HT-29 (cell line): ENCODE results near the gene ARHGDIG. TPM values are rescaled to one million over a fixed set of nuclear protein-coding genes. Genes with fewer than 3 reads are reported as not detected.
"Not testable (repeated sequence)": the region's sequence is repeated elsewhere in the genome, so short reads cannot be mapped to it uniquely, and the experiment has no call there.

Source experiments
- DNase-seq: peaks from one replicate; pipeline ENCODE4 v3.0.0-alpha.2; 2015; ENCODE audit warnings: low spot score
- total RNA-seq: library from RNA; depleted of rRNA; stranded (reverse); fragments of >200 nt; shearing (Covaris generic); gene quantifications from 2 replicates; pipeline ENCODE4 v1.2.3, GENCODE V29; 2014; rRNA removed

Gene ARHGDIG
- total RNA-seq = 33.1 and 52.0 TPM in 2 replicates

- no peak for DNase-seq
Measured at GRCh38 chr16:280552-280951, at the start of gene ARHGDIG. Gene ARHGDIG (plus strand): TSS chr16:280591. CDS start chr16:280681, 90 bp downstream.

GRCh38 chr16:230949-231348 lies 49.4 kb upstream of the ARHGDIG start:
- DNase-seq = no peak

DNA sequence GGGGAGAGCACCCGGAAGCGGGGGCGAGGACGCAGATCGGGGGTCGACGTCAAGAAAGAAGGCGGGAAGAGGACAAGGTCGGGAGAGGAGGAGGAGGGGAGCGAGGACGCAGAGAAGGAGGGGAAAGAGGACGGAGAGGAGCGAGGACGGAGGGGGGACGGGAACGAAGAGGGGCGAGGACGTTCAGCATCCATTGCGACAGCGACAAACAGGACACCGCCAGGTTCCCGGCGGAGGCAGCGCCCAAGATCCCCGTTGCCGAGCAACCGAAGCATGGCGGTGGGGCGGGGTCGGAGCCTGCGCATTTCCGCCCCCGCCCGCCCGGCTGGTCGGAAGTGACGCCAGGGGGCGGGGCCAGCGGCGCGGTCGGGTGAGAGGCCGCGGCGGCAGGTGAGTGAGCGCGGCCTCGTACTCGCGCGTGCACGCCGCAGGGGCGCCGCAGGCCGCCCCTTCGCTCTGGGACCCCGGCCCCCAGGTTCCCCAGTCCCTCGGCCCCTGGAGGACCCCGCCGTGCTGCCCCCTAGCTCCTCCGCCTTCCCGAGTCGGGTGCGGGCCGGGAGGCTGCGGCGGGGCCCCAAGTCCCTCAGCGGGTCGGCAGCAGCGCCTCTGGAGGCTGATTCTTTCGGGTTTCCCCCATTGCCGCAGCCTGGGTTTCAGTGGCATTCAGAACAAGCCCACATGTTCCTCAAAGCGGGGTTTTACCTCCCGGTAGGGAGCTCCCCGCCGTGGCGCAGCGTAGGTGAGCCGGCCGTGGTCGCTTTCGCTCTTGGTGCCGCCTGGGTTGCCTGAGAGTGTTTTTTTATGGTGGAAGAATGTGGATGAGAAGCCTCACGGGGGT lies 45.7 kb upstream of the ARHGDIG start, which contains the start of gene FAM234A:
Gene FAM234A (plus strand): TSS at position 354 of the 838 bp plus-strand sequence. CDS start 19,593 bp downstream, outside the sequence.
- peak; percentile 95 for DNase-seq

GRCh38 chr16:239948-240277 lies 40.5 kb upstream of the ARHGDIG start:
- DNase-seq = no peak

DNA sequence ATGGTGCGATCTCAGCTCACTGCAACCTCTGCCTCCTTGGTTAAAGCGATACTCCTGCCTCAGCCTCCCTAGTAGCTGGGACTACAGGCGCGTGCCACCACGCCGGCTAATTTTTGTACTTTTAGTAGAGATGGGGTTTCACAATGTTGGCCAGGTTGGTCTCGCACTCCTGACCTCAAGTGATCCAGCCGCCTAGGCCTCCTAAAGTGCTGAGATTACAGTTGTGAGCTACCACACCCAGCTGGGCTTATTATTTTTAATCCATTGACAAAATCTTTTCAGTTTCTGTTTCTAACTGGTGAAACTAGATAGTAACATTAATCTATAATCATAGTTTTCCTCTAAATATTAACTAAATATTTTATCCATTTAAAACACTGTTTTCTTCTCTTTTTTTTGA lies 39.8 kb upstream of the ARHGDIG start:
- DNase-seq = no peak

GRCh38 chr16:242281-242680 lies 38.1 kb upstream of the ARHGDIG start:
- DNase-seq = no peak

- no peak for DNase-seq
Measured at GRCh38 chr16:243348-243747, 37.0 kb upstream of the ARHGDIG start.

- no peak for DNase-seq
Measured at GRCh38 chr16:245105-245504, 35.3 kb upstream of the ARHGDIG start.

GRCh38 chr16:247027-247426 lies 33.4 kb upstream of the ARHGDIG start:
- no peak for DNase-seq

DNA sequence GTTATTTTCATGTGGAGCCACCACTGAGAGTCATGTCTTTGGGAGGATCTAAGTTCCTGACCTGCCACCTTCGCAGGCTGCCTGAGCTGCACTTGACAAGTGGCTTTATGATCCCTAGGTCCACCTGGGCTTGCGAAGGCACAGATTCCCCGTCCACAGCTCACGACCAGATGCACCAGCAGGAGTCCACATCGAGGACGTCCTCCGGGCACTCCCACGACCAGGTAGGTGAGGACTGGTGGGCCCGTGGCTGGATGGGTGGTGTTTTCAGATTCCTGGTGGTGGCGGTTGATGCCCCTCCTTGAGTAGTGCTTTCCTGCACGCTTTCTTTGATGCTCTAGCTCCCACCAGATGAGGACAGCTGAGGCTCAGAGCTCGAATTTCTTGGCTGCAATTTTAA lies 31.0 kb upstream of the ARHGDIG start:
- DNase-seq = no peak

DNA sequence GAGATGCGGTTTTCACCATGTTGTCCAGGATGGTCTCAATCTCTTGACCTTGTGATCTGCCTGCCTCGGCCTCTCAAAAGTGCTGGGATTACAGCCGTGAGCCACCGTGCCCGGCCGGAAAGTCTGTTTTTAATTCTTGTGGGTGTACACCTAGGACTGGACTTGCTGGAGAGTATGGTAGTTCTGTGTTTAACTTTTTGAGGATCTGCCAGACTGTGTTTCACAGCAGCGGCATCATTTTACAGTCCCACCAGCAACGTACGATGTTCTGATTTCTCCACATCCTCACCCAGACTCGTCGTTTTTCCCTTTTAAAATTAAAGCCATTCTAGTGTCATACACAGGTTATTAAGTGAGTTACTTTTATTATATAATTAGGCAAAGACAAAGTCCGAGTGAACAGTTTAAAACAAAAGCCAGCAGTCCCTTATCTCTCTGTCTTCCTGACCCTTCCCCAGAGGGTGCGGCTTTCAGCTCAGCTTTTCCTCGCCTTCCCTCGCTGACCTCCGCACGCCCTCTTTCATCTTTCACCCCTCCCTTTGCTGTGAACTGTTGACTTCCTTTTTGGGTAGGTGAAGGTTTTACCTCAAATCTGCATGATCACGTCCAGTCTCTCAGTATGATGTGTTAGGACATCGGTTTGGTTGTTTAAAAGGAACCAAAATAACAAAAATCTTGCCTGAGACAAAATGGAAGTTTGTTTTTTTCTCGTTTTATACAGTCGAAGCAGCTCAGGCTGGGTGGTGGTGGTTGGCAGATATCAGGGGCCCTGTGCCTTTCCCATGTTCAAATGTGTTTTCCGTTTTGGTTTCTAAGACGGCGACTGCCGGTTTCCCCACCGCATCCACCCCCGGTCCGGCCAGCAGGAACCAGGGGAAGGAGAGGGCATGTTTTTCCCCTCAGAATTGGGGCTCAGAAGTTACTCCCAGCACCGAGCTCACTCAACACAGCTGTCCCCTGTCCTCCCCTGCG lies 27.7 kb upstream of the ARHGDIG start:
- no peak for DNase-seq

GRCh38 chr16:253833-254232 lies 26.6 kb upstream of the ARHGDIG start:
- no peak for DNase-seq

DNA sequence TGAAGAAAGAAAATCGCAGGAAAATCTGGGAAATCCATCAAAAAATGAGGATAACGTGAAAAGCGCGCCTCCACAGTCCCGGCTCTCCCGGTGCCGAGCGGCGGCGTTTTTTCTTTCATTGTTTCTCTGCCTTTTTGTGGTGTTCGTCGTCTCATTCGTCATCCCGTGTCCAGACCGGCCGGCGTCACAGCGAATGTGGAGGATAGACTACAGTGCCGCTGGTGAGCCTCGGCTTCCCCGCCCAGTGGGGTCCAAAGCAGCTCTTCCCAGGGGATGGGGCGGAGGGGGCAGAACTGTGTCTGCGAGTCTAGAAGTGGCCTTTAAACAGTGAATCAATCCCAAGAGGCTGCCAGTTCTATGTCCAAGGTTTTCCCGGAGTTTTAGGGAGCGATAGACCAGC lies 25.9 kb upstream of the ARHGDIG start:
- no peak for DNase-seq

- DNase-seq = no peak
Measured at GRCh38 chr16:255183-255582, 25.2 kb upstream of the ARHGDIG start.

- not testable (repeated sequence) for DNase-seq
Measured at GRCh38 chr16:258091-258490, 22.3 kb upstream of the ARHGDIG start.

DNA sequence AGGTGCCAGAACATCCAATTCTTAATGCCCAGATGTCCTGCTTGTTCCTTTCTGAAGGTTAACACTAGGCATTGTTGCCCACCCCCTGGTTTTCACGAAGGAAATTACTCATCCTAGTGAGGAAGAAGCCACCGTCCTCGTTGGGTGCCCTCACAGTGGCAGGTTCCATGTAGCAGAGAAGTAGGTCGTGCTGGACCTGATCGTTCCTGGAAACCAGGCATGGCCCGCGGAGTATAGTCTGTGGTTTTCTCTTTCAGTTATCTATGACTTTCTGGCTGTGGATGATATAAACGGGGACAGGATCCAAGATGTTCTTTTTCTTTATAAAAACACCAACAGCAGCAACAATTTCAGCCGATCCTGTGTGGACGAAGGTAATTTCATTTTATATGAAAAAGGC lies 21.2 kb upstream of the ARHGDIG start:
- DNase-seq = no peak

GRCh38 chr16:259814-260253 lies 20.6 kb upstream of the ARHGDIG start:
- DNase-seq = no peak

GRCh38 chr16:260326-260725 lies 20.1 kb upstream of the ARHGDIG start:
- no peak for DNase-seq

DNA sequence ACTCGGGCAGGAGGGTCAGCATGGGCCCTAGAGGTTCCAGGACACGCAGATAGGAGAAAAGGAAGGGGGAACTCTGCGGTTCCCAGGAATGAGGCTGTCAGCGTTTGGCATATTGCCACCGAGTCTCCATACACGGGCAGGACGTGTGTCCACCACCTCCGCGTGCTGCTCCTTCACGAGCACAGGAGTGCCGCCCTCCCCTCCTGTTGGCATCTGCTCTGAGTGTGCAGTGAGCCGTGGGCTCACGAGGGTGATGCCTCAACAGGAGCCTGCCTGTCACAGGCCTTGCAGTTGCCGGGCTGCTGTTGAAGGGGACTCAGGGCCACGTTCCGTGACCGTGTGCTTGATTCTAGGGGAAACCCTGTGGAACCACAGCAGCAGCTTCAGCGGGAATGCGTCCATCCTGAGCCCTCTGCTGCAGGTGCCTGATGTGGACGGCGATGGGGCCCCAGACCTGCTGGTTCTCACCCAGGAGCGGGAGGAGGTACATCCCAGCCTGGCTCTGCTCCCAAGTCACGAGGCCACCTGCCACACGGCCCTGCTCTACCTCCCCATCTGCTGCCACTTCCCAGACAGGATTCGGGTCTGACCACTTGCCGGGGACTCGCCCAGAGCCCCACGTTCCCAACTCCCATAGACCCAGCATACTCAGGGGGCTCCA lies 19.2 kb upstream of the ARHGDIG start:
- no peak for DNase-seq

DNA sequence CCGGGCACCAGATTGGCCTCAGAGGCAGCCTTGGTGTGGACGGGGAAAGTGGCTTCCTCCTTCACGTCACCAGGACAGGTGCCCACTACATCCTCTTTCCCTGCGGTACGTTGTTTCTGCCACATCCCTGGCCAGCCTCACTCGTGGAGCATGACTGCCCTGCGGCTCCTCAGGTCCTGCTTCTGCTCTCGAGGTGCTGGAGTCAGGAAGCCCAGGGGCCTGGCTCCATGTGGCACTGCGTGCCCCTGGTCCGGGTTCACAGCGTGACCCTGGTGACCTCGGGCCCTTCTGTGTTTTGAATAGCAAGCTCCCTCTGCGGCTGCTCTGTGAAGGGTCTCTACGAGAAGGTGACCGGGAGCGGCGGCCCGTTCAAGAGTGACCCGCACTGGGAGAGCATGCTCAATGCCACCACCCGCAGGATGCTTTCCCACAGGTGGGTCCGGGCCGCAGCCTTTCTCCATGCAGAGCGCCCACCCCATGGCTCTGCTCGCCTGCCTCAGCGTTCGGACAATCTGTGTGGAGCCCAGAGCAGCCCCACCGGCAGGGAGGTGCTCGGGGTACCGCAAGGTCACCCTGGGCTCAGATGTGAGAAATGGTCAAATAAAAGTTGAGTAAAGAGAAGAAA lies 18.2 kb upstream of the ARHGDIG start:
- no peak for DNase-seq

DNA sequence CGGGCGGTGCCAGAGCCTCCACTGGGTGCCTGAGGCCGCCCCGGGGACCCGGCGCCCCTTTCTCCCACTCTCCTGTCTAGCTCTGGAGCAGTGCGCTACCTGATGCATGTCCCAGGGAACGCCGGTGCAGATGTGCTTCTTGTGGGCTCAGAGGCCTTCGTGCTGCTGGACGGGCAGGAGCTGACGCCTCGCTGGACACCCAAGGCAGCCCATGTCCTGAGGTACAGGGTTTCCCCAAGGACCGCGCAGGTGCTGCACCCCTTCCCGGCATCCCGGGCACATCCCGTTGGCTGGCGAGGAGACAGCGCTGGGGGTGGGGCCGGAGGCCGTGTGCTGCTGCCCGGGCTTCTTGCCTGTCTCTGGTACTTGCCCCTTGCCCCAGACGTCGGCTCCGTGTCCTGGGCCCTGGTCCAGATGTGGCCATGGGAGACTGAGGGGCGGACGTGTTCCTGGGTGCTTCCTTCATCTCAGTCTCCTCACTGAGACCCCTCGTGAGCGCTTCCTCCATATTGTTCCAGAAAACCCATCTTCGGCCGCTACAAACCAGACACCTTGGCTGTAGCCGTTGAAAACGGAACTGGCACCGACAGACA lies 17.1 kb upstream of the ARHGDIG start:
- DNase-seq = no peak
